Ectodermal cell (in vitro differentiated cells): ENCODE measurements around the gene EML2.
A peak's percentile ranks its signal among the peaks of the same experiment; 100 is the strongest.

Experiments used
- H3K27ac ChIP-seq: 2 replicates; pipeline ENCODE4 v1.7.0; 2013; ENCODE audit warnings: mild to moderate bottlenecking, low read depth, low read length; ENCODE audit not compliant: insufficient read depth, poor library complexity, severe bottlenecking
- H3K27me3 ChIP-seq: 2 replicates; pipeline ENCODE4 v1.7.0; 2013; ENCODE audit warnings: mild to moderate bottlenecking, low read length; ENCODE audit not compliant: insufficient read depth, control insufficient read depth, poor library complexity, severe bottlenecking
- H3K36me3 ChIP-seq: one replicate; pipeline ENCODE4 v1.7.0; 2013; ENCODE audit warnings: low read length; ENCODE audit not compliant: control insufficient read depth, insufficient read depth
- H3K4me1 ChIP-seq: one replicate; pipeline ENCODE4 v1.7.0; 2013; ENCODE audit warnings: low read length; ENCODE audit not compliant: control insufficient read depth, insufficient read depth
- H3K4me3 ChIP-seq: 2 replicates; pipeline ENCODE4 v1.7.0; 2013; ENCODE audit warnings: low read depth, low read length, control low read depth; ENCODE audit not compliant: insufficient read depth
- H3K9me3 ChIP-seq: 2 replicates; pipeline ENCODE4 v1.7.0; 2013; ENCODE audit warnings: mild to moderate bottlenecking, low read length, moderate library complexity; ENCODE audit not compliant: control insufficient read depth
- WGBS, 2 experiments: methylation state at CpG; one replicate each; pipeline ENCODE4 v1.1.7; 2013; ENCODE audit warnings: missing lambda C conversion rate in 2 of 2; 5-methylcytosine and 5-hydroxymethylcytosine counted together

The EML2 gene

GRCh38 chr19:45587873-45588272 lies 51.3 kb downstream of the EML2 start:
- H3K27ac ChIP-seq, result no peak overlapping the region

GRCh38 chr19:45585158-45585577 lies 54.0 kb downstream of the EML2 start:
- Histone ChIP-seq H3K9me3 (no peaks in the 10 kb centered on the region), H3K36me3 (no peaks in the 10 kb centered on the region), H3K27me3 (no peaks in the 10 kb centered on the region), H3K4me1 (peaks cover 4% of the 10 kb centered on the region), H3K4me3 (peak overlapping the region; percentile 81), H3K27ac (peak overlapping the region; percentile 75)
- 60 to 74% methylated on average over 7 of the region's 7 CpGs for WGBS, 2 experiments

More at GRCh38 chr19:45587873-45588272, 51.3 kb downstream of the EML2 start:
- WGBS, 2 experiments, result 82 to 83% methylated on average over 4 of the region's 4 CpGs
- H3K36me3 ChIP-seq, result no peaks in the 10 kb centered on the region
- no peak overlapping the region for H3K4me3 ChIP-seq
- peaks cover 4% of the 10 kb centered on the region for H3K4me1 ChIP-seq
- no peaks in the 10 kb centered on the region for H3K9me3 ChIP-seq
- H3K27me3 ChIP-seq, result peaks cover 3% of the 10 kb centered on the region

- H3K27me3 ChIP-seq, result no peaks in the 10 kb centered on the region
- H3K36me3 ChIP-seq, result no peaks in the 10 kb centered on the region
- H3K4me1 ChIP-seq, result peaks cover 4% of the 10 kb centered on the region
- H3K4me3 ChIP-seq, result peak within 1 kb of the TSS; percentile 81
- H3K9me3 ChIP-seq, result no peaks in the 10 kb centered on the region
- H3K27ac ChIP-seq, result peak within 1 kb of the TSS; percentile 88
- WGBS, 2 experiments, result 0% methylated on average over 63 of the region's 63 CpGs
Observed at GRCh38 chr19:45584332-45585157, 54.7 kb downstream of the EML2 start, which contains the start of gene OPA3. Gene OPA3, minus strand, starts transcription at chr19:45584802. Its CDS starts 38 bp downstream, at chr19:45584764.

GRCh38 chr19:45581576-45581975 lies 57.6 kb downstream of the EML2 start:
- 93 to 96% methylated on average over 7 of the region's 7 CpGs for WGBS, 2 experiments
- Histone ChIP-seq H3K9me3 (no peaks in the 10 kb centered on the region), H3K4me3 (no peak overlapping the region), H3K27me3 (no peaks in the 10 kb centered on the region), H3K36me3 (no peaks in the 10 kb centered on the region), H3K4me1 (peaks cover 4% of the 10 kb centered on the region), H3K27ac (no peak overlapping the region)

- H3K9me3 ChIP-seq, result no peaks in the 10 kb centered on the region
- H3K36me3 ChIP-seq, result no peaks in the 10 kb centered on the region
- WGBS, 2 experiments, result 89 to 93% methylated on average over 5 of the region's 5 CpGs
- H3K4me3 ChIP-seq, result no peak overlapping the region
- H3K27ac ChIP-seq, result no peak overlapping the region
- H3K27me3 ChIP-seq, result no peaks in the 10 kb centered on the region
- H3K4me1 ChIP-seq, result no peaks in the 10 kb centered on the region
Observed at GRCh38 chr19:45578861-45579260, 60.3 kb downstream of the EML2 start.

GRCh38 chr19:45577111-45577905 lies 61.9 kb downstream of the EML2 start:
- Histone ChIP-seq H3K36me3 (no peaks in the 10 kb centered on the region), H3K9me3 (no peaks in the 10 kb centered on the region), H3K27me3 (no peaks in the 10 kb centered on the region), H3K4me3 (no peak overlapping the region), H3K4me1 (no peaks in the 10 kb centered on the region), H3K27ac (no peak overlapping the region)
- WGBS, 2 experiments, result 63 to 64% methylated on average over 11 of the region's 11 CpGs

- Histone ChIP-seq H3K36me3 (no peaks in the 10 kb centered on the region), H3K27ac (no peak overlapping the region), H3K4me1 (no peaks in the 10 kb centered on the region), H3K9me3 (no peaks in the 10 kb centered on the region), H3K27me3 (no peaks in the 10 kb centered on the region), H3K4me3 (no peak overlapping the region)
- WGBS, 2 experiments, result 93 to 94% methylated on average over 3 of the region's 3 CpGs
Observed at GRCh38 chr19:45576682-45577081, 62.5 kb downstream of the EML2 start.

- no peak overlapping the region for H3K27ac ChIP-seq
- no peak overlapping the region for H3K4me3 ChIP-seq
- no peaks in the 10 kb centered on the region for H3K36me3 ChIP-seq
- no peaks in the 10 kb centered on the region for H3K4me1 ChIP-seq
- 88 to 93% methylated on average over 5 of the region's 5 CpGs for WGBS, 2 experiments
- H3K27me3 ChIP-seq, result no peaks in the 10 kb centered on the region
- H3K9me3 ChIP-seq, result no peaks in the 10 kb centered on the region
Observed at GRCh38 chr19:45575216-45575615, 64.0 kb downstream of the EML2 start.

GRCh38 chr19:45574526-45574925 lies 64.7 kb downstream of the EML2 start:
- H3K36me3 ChIP-seq, result no peaks in the 10 kb centered on the region
- no peak overlapping the region for H3K27ac ChIP-seq
- H3K9me3 ChIP-seq, result no peaks in the 10 kb centered on the region
- 91 to 94% methylated on average over 4 of the region's 4 CpGs for WGBS, 2 experiments
- H3K4me1 ChIP-seq, result no peaks in the 10 kb centered on the region
- no peak overlapping the region for H3K4me3 ChIP-seq
- no peaks in the 10 kb centered on the region for H3K27me3 ChIP-seq
